ENCODE measurements around the gene HOXD3.

HOXD3 gene

GRCh38 chr2:176121190-176122051, 35.7 kb upstream of the HOXD3 start:
- no peak for DNase-seq (ENCODE audit: low read depth in 2 of 2)

GRCh38 chr2:176122052-176122682, 34.9 kb upstream of the HOXD3 start:
- no peak for DNase-seq (ENCODE audit: low read depth in 2 of 2)

- no peak for DNase-seq (ENCODE audit: low read depth in 2 of 2)
Observed at GRCh38 chr2:176122683-176123410, 34.3 kb upstream of the HOXD3 start, which contains the start of gene HOXD9. Gene HOXD9, plus strand, starts transcription at chr2:176122719. Its CDS starts 50 bp downstream, at chr2:176122769.

- no peak for DNase-seq (ENCODE audit: low read depth in 2 of 2)
Observed at GRCh38 chr2:176123411-176124109, 33.5 kb upstream of the HOXD3 start.

GRCh38 chr2:176124110-176124946, 32.8 kb upstream of the HOXD3 start:
- DNase-seq (ENCODE audit: low read depth in 2 of 2) = no peak

- no peak for DNase-seq (ENCODE audit: low read depth in 2 of 2)
Observed at GRCh38 chr2:176124947-176125771, 31.9 kb upstream of the HOXD3 start.

GRCh38 chr2:176125772-176126054, 31.4 kb upstream of the HOXD3 start:
- no peak for DNase-seq (ENCODE audit: low read depth in 2 of 2)

GRCh38 chr2:176126929-176127773, 30.0 kb upstream of the HOXD3 start:
- DNase-seq (ENCODE audit: low read depth in 2 of 2) = peak; percentile 40 to 42

GRCh38 chr2:176127774-176128072, 29.4 kb upstream of the HOXD3 start:
- DNase-seq (ENCODE audit: low read depth in 2 of 2) = no peak

- no peak for DNase-seq (ENCODE audit: low read depth in 2 of 2)
Observed at GRCh38 chr2:176128172-176128981, 28.7 kb upstream of the HOXD3 start.

GRCh38 chr2:176128982-176129796, 27.9 kb upstream of the HOXD3 start, which contains the start of gene HOXD8:
Gene HOXD8, plus strand, starts transcription at chr2:176129705. Its CDS starts 662 bp downstream, at chr2:176130367.
- DNase-seq (ENCODE audit: low read depth in 2 of 2) = peak in 1 of 2 donors; percentile 19

GRCh38 chr2:176129813-176130146, 27.3 kb upstream of the HOXD3 start:
- DNase-seq (ENCODE audit: low read depth in 2 of 2) = no peak

GRCh38 chr2:176130147-176130956, 26.8 kb upstream of the HOXD3 start:
- peak in 1 of 2 donors; percentile 17 for DNase-seq (ENCODE audit: low read depth in 2 of 2)

GRCh38 chr2:176130957-176131847, 25.9 kb upstream of the HOXD3 start:
- no peak for DNase-seq (ENCODE audit: low read depth in 2 of 2)

GRCh38 chr2:176131848-176132158, 25.3 kb upstream of the HOXD3 start:
- no peak for DNase-seq (ENCODE audit: low read depth in 2 of 2)

All from stimulated activated CD8-positive, alpha-beta memory T cell treated with anti-CD3 and anti-CD28 coated beads, Interleukin-7, amount 100 ng/mL, for 4 hours (primary cell).